Activated naive CD8-positive, alpha-beta T cell treated with anti-CD3 and anti-CD28 coated beads for 36 hours (primary cell): ENCODE measurements around the gene ATP13A4. TPM values are rescaled to one million over a fixed set of nuclear protein-coding genes. Genes with fewer than 3 reads are reported as not detected.
"Not testable (repeated sequence)": the region's sequence is repeated elsewhere in the genome, so short reads cannot be mapped to it uniquely, and the experiment has no call there.

Experiments used
- DNase-seq: peaks from one replicate; pipeline ENCODE4 v3.0.0; 2021
- H3K27ac Mint-ChIP-seq: one replicate; pipeline ENCODE4 v1.8.0; 2022; ENCODE audit warnings: mild to moderate bottlenecking, moderate library complexity, mixed read lengths
- H3K27me3 Mint-ChIP-seq: one replicate; pipeline ENCODE4 v1.8.0; 2022; ENCODE audit warnings: mild to moderate bottlenecking, mixed read lengths
- H3K36me3 Mint-ChIP-seq: one replicate; pipeline ENCODE4 v1.8.0; 2021; ENCODE audit warnings: mild to moderate bottlenecking, mixed read lengths
- H3K4me1 Mint-ChIP-seq: one replicate; pipeline ENCODE4 v1.8.0; 2021; ENCODE audit warnings: mixed read lengths
- H3K4me3 Mint-ChIP-seq: one replicate; pipeline ENCODE4 v1.8.0; 2022; ENCODE audit warnings: mild to moderate bottlenecking, moderate library complexity, mixed read lengths
- H3K9me3 Mint-ChIP-seq: one replicate; pipeline ENCODE4 v1.8.0; 2022; ENCODE audit warnings: mixed read lengths
- total RNA-seq, 2 experiments: library from RNA; stranded (reverse); gene quantifications; one replicate each; pipeline ENCODE4 v1.2.3, GENCODE V29; 2021

ATP13A4 gene
- total RNA-seq, 2 experiments from 2014 or later = 1.6 to 1.7 TPM

- no peaks in the 10 kb centered on the region for H3K9me3 Mint-ChIP-seq
- no peak overlapping the region for H3K4me3 Mint-ChIP-seq
- peaks cover 4% of the 10 kb centered on the region for H3K36me3 Mint-ChIP-seq
These were observed 24.2 kb downstream of the ATP13A4 start for GRCh38 chr3:193530231-193531165.

GRCh38 chr3:193526085-193526484 is 28.6 kb downstream of the ATP13A4 start:
- not testable (repeated sequence) for H3K9me3 Mint-ChIP-seq, H3K27me3 Mint-ChIP-seq, H3K27ac Mint-ChIP-seq, H3K36me3 Mint-ChIP-seq, H3K4me3 Mint-ChIP-seq, DNase-seq, H3K4me1 Mint-ChIP-seq

More at GRCh38 chr3:193530231-193531165, 24.2 kb downstream of the ATP13A4 start:
- Mint-ChIP-seq H3K4me1 (no peaks in the 10 kb centered on the region), H3K27me3 (no peaks in the 10 kb centered on the region), H3K27ac (no peak overlapping the region)
- no peak for DNase-seq

GRCh38 chr3:193522473-193522872 is 32.2 kb downstream of the ATP13A4 start:
- H3K4me1 Mint-ChIP-seq = no peaks in the 10 kb centered on the region
- no peak for DNase-seq
- no peak overlapping the region for H3K27ac Mint-ChIP-seq
- H3K9me3 Mint-ChIP-seq = no peaks in the 10 kb centered on the region
- no peak overlapping the region for H3K4me3 Mint-ChIP-seq
- no peaks in the 10 kb centered on the region for H3K27me3 Mint-ChIP-seq
- peaks cover 5% of the 10 kb centered on the region for H3K36me3 Mint-ChIP-seq

DNA sequence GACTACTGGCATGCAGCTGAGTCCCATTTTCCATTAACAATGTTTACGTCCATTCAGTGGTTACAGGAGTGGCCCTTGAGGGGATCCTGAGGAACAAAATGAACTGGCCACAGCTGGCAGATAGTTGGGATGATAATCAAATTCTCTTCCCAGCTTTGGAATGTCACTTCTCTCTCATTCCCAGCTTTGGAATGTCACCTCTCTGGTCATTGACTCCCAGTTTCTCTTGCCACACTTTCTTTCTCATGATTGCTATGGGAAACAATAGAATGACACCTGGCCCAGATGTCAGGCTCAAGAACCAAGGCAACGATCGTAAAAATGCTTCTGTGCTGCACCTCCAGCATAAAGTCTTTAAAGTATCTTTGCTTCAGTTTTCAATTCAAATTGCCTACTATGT is 34.0 kb downstream of the ATP13A4 start:
- Mint-ChIP-seq H3K27me3 (no peaks in the 10 kb centered on the region), H3K9me3 (no peaks in the 10 kb centered on the region), H3K4me1 (no peaks in the 10 kb centered on the region), H3K4me3 (no peak overlapping the region), H3K27ac (no peak overlapping the region), H3K36me3 (peaks cover 1% of the 10 kb centered on the region)
- no peak for DNase-seq

DNA sequence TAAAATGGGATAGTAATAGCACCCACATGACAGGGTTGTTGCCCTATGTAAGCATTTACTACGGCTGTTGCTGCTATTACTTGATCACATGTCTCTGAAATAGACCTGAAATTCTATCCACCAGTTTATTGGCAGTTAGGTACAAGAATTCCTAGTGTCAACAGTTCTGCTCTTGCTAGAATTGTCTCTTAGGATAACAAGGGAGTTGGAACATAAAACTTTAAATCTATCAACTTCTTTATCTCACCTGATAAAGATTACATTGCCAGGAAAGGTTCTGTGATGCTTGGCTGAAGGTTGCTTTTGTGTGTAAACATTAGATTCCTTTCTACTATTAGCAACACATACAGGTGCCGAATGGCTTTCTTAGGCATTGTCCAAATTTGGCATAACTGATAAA is 38.7 kb downstream of the ATP13A4 start:
- Mint-ChIP-seq H3K36me3 (peaks cover 3% of the 10 kb centered on the region), H3K4me3 (no peak overlapping the region), H3K27ac (no peak overlapping the region), H3K27me3 (no peaks in the 10 kb centered on the region), H3K4me1 (no peaks in the 10 kb centered on the region), H3K9me3 (no peaks in the 10 kb centered on the region)
- no peak for DNase-seq

GRCh38 chr3:193510154-193510553 is 44.5 kb downstream of the ATP13A4 start:
- H3K9me3 Mint-ChIP-seq = no peaks in the 10 kb centered on the region
- peaks cover 3% of the 10 kb centered on the region for H3K36me3 Mint-ChIP-seq
- DNase-seq = no peak
- H3K4me1 Mint-ChIP-seq = no peaks in the 10 kb centered on the region
- H3K27me3 Mint-ChIP-seq = no peaks in the 10 kb centered on the region
- H3K27ac Mint-ChIP-seq = no peak overlapping the region
- no peak overlapping the region for H3K4me3 Mint-ChIP-seq

DNA sequence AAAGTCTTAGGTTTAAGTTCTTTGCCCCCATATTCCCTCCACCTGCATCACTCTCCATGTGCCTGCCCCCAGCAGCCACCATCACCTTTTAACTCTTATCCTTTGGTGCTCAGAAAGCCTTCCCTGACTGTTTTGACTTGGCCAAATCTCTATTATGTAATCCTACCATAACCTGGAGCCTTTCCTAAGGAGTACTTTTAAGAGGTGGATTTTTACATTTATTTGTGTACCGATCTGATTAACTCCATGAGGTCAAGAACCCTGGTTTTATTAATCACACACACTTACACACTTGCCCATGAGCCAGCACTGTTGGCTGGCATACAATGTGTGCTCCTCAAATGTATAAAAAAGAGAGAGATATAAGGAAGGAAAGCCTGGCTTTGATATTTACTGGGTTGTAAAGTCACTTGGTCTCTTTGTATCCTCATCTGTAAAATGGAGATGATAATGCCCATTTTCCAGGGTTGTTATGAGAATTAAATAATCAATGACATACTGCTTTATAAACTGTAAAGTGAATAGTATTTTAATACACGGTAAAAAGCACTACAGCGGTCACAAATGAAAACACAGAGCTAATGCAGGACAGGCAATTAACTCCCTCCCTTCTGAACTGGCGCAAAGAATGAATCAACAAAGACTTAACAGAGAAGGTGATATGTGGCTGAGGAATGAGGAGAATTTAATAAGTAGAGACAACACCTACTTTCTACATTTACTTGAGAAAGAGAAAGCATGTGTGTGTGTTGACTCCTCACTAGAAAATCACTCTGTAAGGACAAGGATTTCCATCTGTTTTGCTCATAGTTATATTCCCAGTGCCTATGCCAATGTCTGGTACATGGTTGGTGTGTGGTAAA is 45.4 kb downstream of the ATP13A4 start:
- Mint-ChIP-seq H3K9me3 (no peaks in the 10 kb centered on the region), H3K27me3 (no peaks in the 10 kb centered on the region), H3K4me3 (no peak overlapping the region), H3K27ac (no peak overlapping the region), H3K4me1 (no peaks in the 10 kb centered on the region), H3K36me3 (no peaks in the 10 kb centered on the region)
- no peak for DNase-seq

DNA sequence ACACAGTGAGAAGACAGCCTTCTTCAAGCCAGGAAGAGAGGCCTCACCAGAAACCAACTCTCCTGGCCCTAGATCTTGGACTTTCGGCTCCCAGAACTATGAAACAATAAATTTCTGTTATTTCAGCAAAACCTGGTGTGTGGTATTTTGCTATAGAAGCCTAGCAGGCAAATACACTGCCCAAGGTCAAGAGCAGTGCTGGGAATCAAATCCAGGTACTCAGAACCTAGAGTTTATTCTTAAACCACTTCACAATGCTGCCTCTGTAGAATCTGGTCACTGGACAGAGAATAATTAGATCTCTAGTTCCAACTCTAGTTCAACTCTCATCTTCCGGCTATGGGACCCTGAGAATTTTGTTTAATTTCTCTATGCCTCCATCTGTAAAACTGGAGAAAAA is 46.6 kb downstream of the ATP13A4 start:
- Mint-ChIP-seq H3K9me3 (no peaks in the 10 kb centered on the region), H3K4me3 (no peak overlapping the region), H3K27me3 (no peaks in the 10 kb centered on the region), H3K4me1 (no peaks in the 10 kb centered on the region), H3K27ac (no peak overlapping the region), H3K36me3 (no peaks in the 10 kb centered on the region)
- DNase-seq = no peak

- no peaks in the 10 kb centered on the region for H3K36me3 Mint-ChIP-seq
- H3K9me3 Mint-ChIP-seq = no peaks in the 10 kb centered on the region
- H3K27ac Mint-ChIP-seq = no peak overlapping the region
- H3K4me3 Mint-ChIP-seq = no peak overlapping the region
- H3K4me1 Mint-ChIP-seq = no peaks in the 10 kb centered on the region
- no peak for DNase-seq
- H3K27me3 Mint-ChIP-seq = no peaks in the 10 kb centered on the region
These were observed 47.1 kb downstream of the ATP13A4 start for GRCh38 chr3:193507566-193507965.

DNA sequence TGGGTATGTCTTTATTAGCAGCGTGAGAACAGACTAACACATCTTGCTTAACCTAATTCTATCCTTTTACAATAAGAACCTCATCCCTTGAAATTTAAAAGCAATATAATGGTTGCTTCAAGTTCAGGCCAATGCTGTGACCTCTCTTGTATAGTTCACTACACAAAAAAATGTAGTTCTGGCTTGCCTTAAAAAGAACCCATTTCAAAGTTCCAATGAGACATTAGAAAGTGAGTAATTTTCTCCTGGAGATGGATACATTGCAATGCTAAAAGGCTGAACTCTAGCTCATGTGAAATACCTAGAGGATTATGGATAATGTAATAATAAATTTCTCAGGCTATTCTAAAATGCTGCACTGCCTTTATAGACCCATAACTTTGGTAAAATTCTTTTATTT is 47.8 kb downstream of the ATP13A4 start:
- H3K9me3 Mint-ChIP-seq = no peaks in the 10 kb centered on the region

GRCh38 chr3:193502871-193503270 is 51.8 kb downstream of the ATP13A4 start:
- DNase-seq = no peak
- Mint-ChIP-seq H3K27ac (no peak overlapping the region), H3K4me1 (no peaks in the 10 kb centered on the region), H3K27me3 (no peaks in the 10 kb centered on the region), H3K36me3 (no peaks in the 10 kb centered on the region), H3K9me3 (no peaks in the 10 kb centered on the region), H3K4me3 (no peak overlapping the region)

More for the DNA sequence above, 47.8 kb downstream of the ATP13A4 start:
- H3K36me3 Mint-ChIP-seq = no peaks in the 10 kb centered on the region
- no peaks in the 10 kb centered on the region for H3K27me3 Mint-ChIP-seq
- no peak overlapping the region for H3K27ac Mint-ChIP-seq
- H3K4me3 Mint-ChIP-seq = no peak overlapping the region
- no peaks in the 10 kb centered on the region for H3K4me1 Mint-ChIP-seq
- no peak for DNase-seq

DNA sequence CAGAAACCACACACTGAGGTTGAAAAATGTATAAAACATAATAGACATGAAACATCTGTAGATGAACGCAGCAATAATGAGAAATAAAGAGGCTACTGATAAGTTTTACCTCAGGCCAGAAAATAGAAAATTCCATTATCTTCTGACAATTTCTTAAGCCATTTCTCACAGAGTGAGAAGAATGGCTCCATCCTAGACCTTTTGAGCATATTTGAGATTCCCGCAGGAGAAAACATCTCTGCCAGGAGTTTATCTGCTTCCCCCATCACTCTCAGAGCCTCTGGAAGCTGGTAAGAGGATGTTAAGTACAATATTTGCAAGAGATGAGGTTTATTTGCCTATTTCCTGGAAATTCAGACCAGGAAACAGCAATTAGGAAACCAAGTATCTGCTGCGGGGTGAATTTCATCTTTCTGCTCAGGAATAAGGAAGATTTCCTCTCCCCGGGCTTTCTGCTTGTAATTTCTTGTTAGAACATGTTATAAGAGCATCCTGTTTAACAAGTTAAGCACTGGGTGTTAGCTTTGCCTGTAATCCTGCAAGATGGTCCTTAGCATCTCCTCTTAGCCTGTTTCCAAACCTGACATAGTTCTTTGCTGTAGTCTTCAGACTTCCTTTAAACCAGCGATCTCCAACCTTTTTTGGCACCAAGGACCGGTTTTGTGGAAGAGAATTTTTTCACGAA is 54.8 kb downstream of the ATP13A4 start:
- H3K36me3 Mint-ChIP-seq = no peaks in the 10 kb centered on the region
- no peaks in the 10 kb centered on the region for H3K27me3 Mint-ChIP-seq
- no peaks in the 10 kb centered on the region for H3K4me1 Mint-ChIP-seq
- no peak overlapping the region for H3K27ac Mint-ChIP-seq
- no peak overlapping the region for H3K4me3 Mint-ChIP-seq
- DNase-seq = no peak
- no peaks in the 10 kb centered on the region for H3K9me3 Mint-ChIP-seq

DNA sequence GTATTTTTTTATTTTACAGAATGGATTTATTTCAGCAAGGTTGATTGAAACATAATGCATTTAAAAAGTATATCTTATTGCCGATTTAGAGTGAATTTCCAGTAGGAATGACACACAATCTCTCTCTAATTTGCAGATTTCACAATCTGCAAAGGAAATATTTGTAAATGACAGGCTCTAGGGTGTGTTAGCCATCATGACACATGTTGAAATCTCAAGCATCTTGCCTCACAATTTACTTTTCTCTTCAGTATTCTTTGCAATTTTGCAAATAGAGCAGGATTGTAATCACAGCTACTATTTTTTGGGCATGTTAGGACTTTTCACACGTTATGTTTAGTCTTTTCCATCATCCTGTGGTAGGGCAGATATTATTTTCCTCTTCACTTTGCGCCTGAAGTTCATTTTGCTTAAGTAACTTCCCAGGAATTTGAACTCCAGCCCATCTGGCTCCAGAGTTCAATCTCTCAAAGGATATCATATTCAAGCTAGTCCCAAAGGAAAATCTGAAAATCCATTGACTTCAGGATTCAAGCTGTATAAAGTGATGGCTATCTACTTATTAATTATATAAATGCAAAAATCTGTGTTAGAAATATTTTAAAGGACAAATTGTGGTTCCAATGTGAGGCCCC is 55.4 kb downstream of the ATP13A4 start:
- Mint-ChIP-seq H3K36me3 (no peaks in the 10 kb centered on the region), H3K9me3 (no peaks in the 10 kb centered on the region), H3K4me1 (no peaks in the 10 kb centered on the region), H3K27ac (no peak overlapping the region), H3K4me3 (no peak overlapping the region), H3K27me3 (no peaks in the 10 kb centered on the region)
- no peak for DNase-seq

DNA sequence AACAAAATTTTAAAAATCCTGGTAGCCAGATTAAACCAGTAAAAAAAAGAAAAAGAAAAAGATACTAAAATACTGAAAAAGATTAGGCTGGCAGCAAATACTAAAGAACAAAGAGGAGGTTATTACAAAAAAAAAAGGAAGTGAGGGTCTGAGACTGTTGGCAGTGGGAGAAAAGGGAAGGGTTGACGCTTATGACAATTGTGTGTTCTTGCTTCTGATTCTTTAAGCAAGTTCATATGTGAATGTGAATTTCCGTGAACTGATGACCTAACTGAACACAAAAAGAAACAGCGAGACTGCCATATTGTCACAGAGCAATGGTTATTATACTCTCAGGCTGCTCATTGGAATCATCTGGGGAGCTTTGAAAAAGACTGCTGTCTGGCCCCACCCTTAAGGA is 56.5 kb downstream of the ATP13A4 start:
- no peak overlapping the region for H3K4me3 Mint-ChIP-seq
- no peak overlapping the region for H3K27ac Mint-ChIP-seq
- H3K9me3 Mint-ChIP-seq = no peaks in the 10 kb centered on the region
- no peaks in the 10 kb centered on the region for H3K36me3 Mint-ChIP-seq
- no peak for DNase-seq
- H3K27me3 Mint-ChIP-seq = no peaks in the 10 kb centered on the region
- H3K4me1 Mint-ChIP-seq = no peaks in the 10 kb centered on the region

DNA sequence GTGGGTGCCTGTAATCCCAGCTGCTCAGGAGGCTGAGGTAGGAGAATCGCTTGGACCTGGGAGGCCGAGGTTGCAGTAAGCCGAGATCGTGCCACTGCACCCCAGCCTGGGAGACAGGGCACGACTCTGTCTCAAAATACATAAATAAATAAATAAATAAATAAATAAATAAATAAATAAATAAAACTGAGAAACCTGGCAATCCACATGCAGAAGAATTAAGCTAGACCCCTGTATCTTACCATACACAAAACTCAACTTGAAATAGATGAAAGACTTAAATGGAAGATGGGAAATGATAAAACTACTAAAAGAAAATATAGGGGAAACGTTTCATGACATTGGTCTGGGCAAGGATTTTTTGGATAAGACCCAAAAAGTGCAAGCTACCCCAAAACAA is 58.0 kb downstream of the ATP13A4 start:
- no peak overlapping the region for H3K27ac Mint-ChIP-seq
- H3K9me3 Mint-ChIP-seq = no peaks in the 10 kb centered on the region

More for the DNA sequence above, 58.0 kb downstream of the ATP13A4 start:
- H3K27me3 Mint-ChIP-seq = no peaks in the 10 kb centered on the region
- no peaks in the 10 kb centered on the region for H3K4me1 Mint-ChIP-seq
- no peak for DNase-seq
- H3K4me3 Mint-ChIP-seq = no peak overlapping the region
- H3K36me3 Mint-ChIP-seq = no peaks in the 10 kb centered on the region
